ENCODE results near the gene TPO. TPM values are rescaled to one million over a fixed set of nuclear protein-coding genes. Genes with fewer than 3 reads are reported as not detected.

The TPO gene
- total RNA-seq, 2 donors from 2014 or later: 8.4 to 9.7 TPM

GRCh38 chr2:1586251-1586922 lies 173.1 kb downstream of the TPO start:
- DNase-seq (peak; percentile 13), ATAC-seq (no peak)
- intact Hi-C loops (cut with DNase I): no loop called here

DNA sequence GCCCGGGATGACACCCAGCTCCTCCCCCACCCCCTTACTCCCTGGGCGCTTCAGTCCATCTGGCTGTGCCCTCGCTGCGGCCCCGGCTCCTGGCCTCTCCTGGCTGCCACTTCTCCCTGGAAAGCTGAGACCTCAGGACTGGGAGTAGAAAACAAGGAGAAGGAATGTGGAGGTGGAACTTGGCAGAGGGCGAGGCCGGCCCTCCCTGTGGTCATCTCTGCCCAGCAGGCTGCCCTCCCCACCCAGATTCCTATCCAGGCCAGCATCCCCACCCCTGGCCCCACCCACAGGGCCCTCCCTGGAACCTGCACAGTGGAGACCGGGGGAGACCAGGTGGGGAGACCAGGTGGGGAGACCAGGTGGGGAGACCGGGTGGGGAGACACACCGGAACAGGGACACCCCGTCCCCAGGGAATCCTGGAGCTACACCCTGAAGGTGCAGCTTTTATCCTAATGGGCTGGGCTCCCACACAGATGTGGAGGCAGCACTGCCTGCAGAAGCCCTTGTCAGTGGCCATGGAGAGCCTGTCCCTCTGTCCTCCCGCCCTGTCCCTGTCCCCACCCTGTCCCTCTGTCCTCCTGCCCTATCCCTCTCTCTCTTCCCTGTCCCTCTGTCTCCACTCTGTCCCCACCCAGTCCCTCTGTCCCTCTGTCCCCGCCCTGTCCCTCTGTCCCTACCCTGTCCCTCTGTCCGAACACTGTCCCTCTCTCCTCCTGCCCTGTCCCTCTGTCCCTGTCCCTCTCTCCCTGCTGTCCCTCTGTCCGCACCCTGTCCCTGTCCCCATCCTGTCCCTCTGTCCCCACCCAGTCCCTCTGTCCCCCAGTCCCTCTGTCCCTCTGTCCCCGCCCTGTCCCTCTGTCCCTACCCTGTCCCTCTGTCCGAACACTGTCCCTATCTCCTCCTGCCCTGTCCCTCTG lies 173.9 kb downstream of the TPO start:
- DNase-seq: peak; percentile 17
- intact Hi-C loops (cut with DNase I): no loop called here
- ATAC-seq: peak in 1 of 2 donors; percentile 16

DNA sequence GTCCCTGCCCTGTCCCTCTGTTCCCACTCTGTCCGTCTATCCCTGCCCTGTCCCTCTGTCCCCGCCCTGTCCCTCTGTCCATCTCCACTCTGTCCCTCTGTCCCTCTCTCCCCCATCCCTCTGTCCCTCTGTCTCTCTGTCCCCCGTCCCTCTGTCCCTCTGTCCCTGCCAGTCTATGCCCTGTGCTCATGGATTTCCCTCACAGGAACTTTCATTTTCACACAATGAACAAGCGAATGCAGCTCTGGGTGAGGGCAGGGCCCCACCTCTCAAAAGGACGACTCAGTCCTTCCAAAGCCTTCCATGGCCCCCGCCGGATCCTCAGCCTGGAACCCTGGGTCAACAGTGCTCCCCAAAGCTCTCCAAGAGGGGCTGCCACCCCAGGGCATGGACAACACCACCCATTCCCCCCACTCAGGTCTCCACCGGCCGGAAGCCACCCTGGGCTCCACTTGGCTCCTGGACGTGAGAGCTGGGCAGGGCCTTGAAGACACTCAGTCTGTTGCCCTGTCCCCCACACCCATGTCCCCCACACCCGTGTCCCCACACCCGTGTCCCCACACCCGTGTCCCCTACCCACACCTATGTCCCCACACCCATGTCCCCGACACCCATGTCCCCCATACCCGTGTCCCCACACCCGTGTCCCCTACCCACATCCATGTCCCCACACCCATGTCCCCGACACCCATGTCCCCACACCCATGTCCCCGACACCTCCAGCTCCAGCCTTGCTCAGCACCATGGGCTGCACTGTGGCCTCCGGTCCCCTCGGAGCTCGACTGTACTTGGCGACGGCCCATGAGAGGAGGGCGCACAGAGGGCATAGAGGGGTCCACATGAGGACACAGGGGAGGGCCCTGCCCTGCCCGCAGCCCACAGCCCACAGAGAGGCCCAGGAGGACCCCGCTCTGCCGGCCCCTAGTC lies 175.1 kb downstream of the TPO start:
- DNase-seq: peak; percentile 25
- no peak for ATAC-seq
- intact Hi-C loops (cut with DNase I): no loop called here

GRCh38 chr2:1588978-1589621 lies 175.8 kb downstream of the TPO start:
- DNase-seq (peak; percentile 15), ATAC-seq (no peak)
- intact Hi-C loops (cut with DNase I): no loop called here

DNA sequence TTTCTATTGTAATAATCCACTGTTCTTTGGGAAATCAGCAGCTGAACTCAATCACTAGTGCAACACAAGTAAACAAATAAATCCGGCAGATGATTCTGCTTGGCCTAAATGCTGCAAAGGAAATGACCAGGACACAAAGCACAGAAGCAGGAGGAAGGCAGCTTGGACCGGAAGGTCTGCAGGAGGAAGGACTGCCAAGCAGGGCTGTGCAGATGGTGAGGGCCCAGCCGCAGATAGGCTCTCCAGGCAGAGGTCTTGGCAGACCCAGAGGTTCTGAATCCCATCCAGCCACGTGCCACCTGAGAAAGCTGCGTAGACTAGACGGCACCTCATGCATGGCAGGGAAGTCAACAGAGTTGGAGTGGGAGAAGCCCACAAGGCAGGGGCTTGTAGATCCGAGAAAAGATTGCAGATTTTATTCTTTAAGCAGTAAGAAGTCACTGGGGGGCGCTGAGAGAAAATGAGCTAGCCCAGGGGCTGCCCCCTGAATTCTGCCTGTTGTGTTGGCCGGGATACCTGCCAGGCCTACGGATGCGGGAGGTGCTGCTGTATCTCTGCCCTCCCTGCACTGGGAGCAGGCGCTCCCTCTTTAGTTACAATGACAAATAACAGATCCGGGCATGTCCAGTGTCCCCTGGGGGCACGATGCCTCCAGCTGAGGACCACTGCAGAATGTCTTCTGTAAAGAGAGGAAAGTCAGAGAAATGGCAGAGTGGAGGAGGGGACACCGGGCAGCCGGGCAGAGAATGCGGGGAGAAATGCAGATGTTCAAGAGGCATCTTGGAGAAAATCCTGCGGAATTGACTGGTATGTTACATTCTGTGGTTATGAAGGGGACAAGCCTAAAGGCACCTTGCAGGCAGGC lies 177.6 kb downstream of the TPO start:
- intact Hi-C loops (cut with DNase I): loop anchor here (5.0 to 10.0 kb wide), 2 partner anchors 151 to 154 kb away; partner anchors contain the start of gene PXDN (in 2 of the 2)
- DNase-seq (peak; percentile 43), ATAC-seq (no peak)

GRCh38 chr2:1591461-1591770 lies 178.2 kb downstream of the TPO start:
- intact Hi-C loops (cut with DNase I): loop anchor here (5.0 to 10.0 kb wide), 2 partner anchors 151 to 153 kb away; partner anchors contain the start of gene PXDN (in 2 of the 2)
- peak; percentile 51 for DNase-seq
- peak; percentile 6 to 16 for ATAC-seq

Measured in left cardiac atrium (tissue), 4 donors.